H9 (cell line): ENCODE results near the gene GALNT10. TPM values are rescaled to one million over a fixed set of nuclear protein-coding genes. Genes with fewer than 3 reads are reported as not detected.

ENCODE experiments used
- DNase-seq: peaks from one replicate; pipeline ENCODE4 v3.0.0-alpha.2; 2017
- H2AFZ ChIP-seq: one replicate; pipeline ENCODE4 v1.6.1; 2013; ENCODE audit warnings: mild to moderate bottlenecking, low read length, control low read depth, moderate library complexity
- H2AK5ac ChIP-seq: 2 replicates; pipeline ENCODE4 v1.6.1; 2013; ENCODE audit warnings: low read length, control low read depth, mixed read lengths; ENCODE audit not compliant: insufficient read length
- H2BK120ac ChIP-seq: one replicate; pipeline ENCODE4 v1.6.1; 2013; ENCODE audit warnings: low read depth, mild to moderate bottlenecking, low read length, control low read depth, inconsistent platforms; ENCODE audit not compliant: poor library complexity, severe bottlenecking
- H2BK12ac ChIP-seq: 2 replicates; pipeline ENCODE4 v1.6.1; 2013; ENCODE audit warnings: low read length, control low read depth, mixed read lengths, low read depth; ENCODE audit not compliant: insufficient read length
- H2BK15ac ChIP-seq: 2 replicates; pipeline ENCODE4 v1.6.1; 2013; ENCODE audit warnings: low read depth, low read length, control low read depth
- H2BK20ac ChIP-seq: one replicate; pipeline ENCODE4 v1.6.1; 2013; ENCODE audit warnings: low read depth, mild to moderate bottlenecking, low read length, control low read depth, inconsistent platforms; ENCODE audit not compliant: poor library complexity, severe bottlenecking
- H2BK5ac ChIP-seq: 2 replicates; pipeline ENCODE4 v1.6.1; 2013; ENCODE audit warnings: low read length, control low read depth, mixed read lengths; ENCODE audit not compliant: insufficient read length
- H3K14ac ChIP-seq: 2 replicates; pipeline ENCODE4 v1.6.1; 2013; ENCODE audit warnings: low read length, control low read depth; ENCODE audit not compliant: insufficient read depth
- H3K18ac ChIP-seq: 2 replicates; pipeline ENCODE4 v1.6.1; 2013; ENCODE audit warnings: low read depth, mild to moderate bottlenecking, mixed read lengths, low read length, control low read depth; ENCODE audit not compliant: insufficient read length
- H3K23ac ChIP-seq: 2 replicates; pipeline ENCODE4 v1.6.1; 2013; ENCODE audit warnings: low read length, control low read depth, mixed read lengths, low read depth; ENCODE audit not compliant: insufficient read length
- H3K23me2 ChIP-seq: 2 replicates; pipeline ENCODE4 v1.6.1; 2013; ENCODE audit warnings: low read depth, mild to moderate bottlenecking, mixed read lengths, low read length, control low read depth; ENCODE audit not compliant: insufficient read length, poor library complexity, severe bottlenecking
- H3K27ac ChIP-seq: 2 replicates; pipeline ENCODE4 v1.5.1; 2013; ENCODE audit warnings: low read length, control low read depth, mixed read lengths, low read depth; ENCODE audit not compliant: insufficient read length
- H3K27me3 ChIP-seq: 2 replicates; pipeline ENCODE4 v1.6.1; 2013; ENCODE audit warnings: low read length, control low read depth, inconsistent platforms; ENCODE audit not compliant: insufficient read depth
- H3K4ac ChIP-seq: 2 replicates; pipeline ENCODE4 v1.6.1; 2013; ENCODE audit warnings: low read depth, mild to moderate bottlenecking, control low read depth, inconsistent platforms, low read length, moderate library complexity
- H3K4me1 ChIP-seq: 2 replicates; pipeline ENCODE4 v1.6.1; 2013; ENCODE audit warnings: low read length, control low read depth, inconsistent platforms; ENCODE audit not compliant: insufficient read depth
- H3K4me2 ChIP-seq: 2 replicates; pipeline ENCODE4 v1.6.1; 2013; ENCODE audit warnings: low read length, control low read depth, mixed read lengths; ENCODE audit not compliant: insufficient read length, insufficient read depth
- H3K56ac ChIP-seq: 2 replicates; pipeline ENCODE4 v1.6.1; 2013; ENCODE audit warnings: low read depth, mild to moderate bottlenecking, mixed read lengths, low read length, control low read depth; ENCODE audit not compliant: insufficient read length
- H3K79me1 ChIP-seq: 2 replicates; pipeline ENCODE4 v1.6.1; 2013; ENCODE audit warnings: low read depth, mild to moderate bottlenecking, moderate library complexity, low read length, control low read depth, inconsistent platforms; ENCODE audit not compliant: insufficient read depth, poor library complexity, severe bottlenecking
- H3K79me2 ChIP-seq: 2 replicates; pipeline ENCODE4 v1.6.1; 2013; ENCODE audit warnings: low read length, control low read depth, inconsistent platforms; ENCODE audit not compliant: insufficient read depth
- H3K9ac ChIP-seq: 2 replicates; pipeline ENCODE4 v1.6.1; 2013; ENCODE audit warnings: low read length, control low read depth, mixed read lengths; ENCODE audit not compliant: insufficient read length; ENCODE audit errors: extremely low read depth
- H3K9me3 ChIP-seq: one replicate; pipeline ENCODE4 v1.6.1; 2013; ENCODE audit warnings: low read depth, low read length, inconsistent platforms; ENCODE audit not compliant: control insufficient read depth
- H3T11ph ChIP-seq: one replicate; pipeline ENCODE4 v1.6.1; 2013; ENCODE audit warnings: mild to moderate bottlenecking, low read length, control low read depth, inconsistent platforms
- H4K20me1 ChIP-seq: one replicate; pipeline ENCODE4 v1.6.1; 2013; ENCODE audit not compliant: control insufficient read depth, insufficient read length, insufficient read depth
- H4K5ac ChIP-seq: 2 replicates; pipeline ENCODE4 v1.6.1; 2013; ENCODE audit warnings: low read depth, mild to moderate bottlenecking, mixed read lengths, low read length, control low read depth; ENCODE audit not compliant: insufficient read length
- H4K8ac ChIP-seq: replicated peaks from 2 replicates; pipeline ENCODE4 v1.6.1; 2013; ENCODE audit warnings: low read length, control low read depth, mixed read lengths, low read depth; ENCODE audit not compliant: insufficient read length
- H4K91ac ChIP-seq: 2 replicates; pipeline ENCODE4 v1.6.1; 2013; ENCODE audit warnings: low read depth, mild to moderate bottlenecking, moderate library complexity, mixed read lengths, low read length, control low read depth; ENCODE audit not compliant: insufficient read length
- H3K27ac Mint-ChIP-seq, 3 experiments: 2 replicates in 2 of 3; 3 replicates in 1 of 3; pipeline ENCODE4 v1.8.0; 2020 to 2021; ENCODE audit warnings: mixed read lengths in 3 of 3, mild to moderate bottlenecking in 1 of 3, moderate library complexity in 1 of 3
- H3K27me3 Mint-ChIP-seq: 2 replicates; pipeline ENCODE4 v1.8.0; 2021; ENCODE audit warnings: low read depth, mild to moderate bottlenecking, moderate library complexity, mixed read lengths
- H3K36me3 Mint-ChIP-seq, 3 experiments: 2 replicates in 2 of 3; 3 replicates in 1 of 3; pipeline ENCODE4 v1.8.0; 2020 to 2021; ENCODE audit warnings: low read depth in 3 of 3, mixed read lengths in 3 of 3; ENCODE audit not compliant: insufficient read depth in 1 of 3
- H3K4me1 Mint-ChIP-seq, 2 experiments: 2 replicates each; pipeline ENCODE4 v1.8.0; 2020; ENCODE audit warnings: mixed read lengths in 2 of 2
- H3K4me3 Mint-ChIP-seq, 2 experiments: 2 replicates in 1 of 2; 3 replicates in 1 of 2; pipeline ENCODE4 v1.8.0; 2020 to 2021; ENCODE audit warnings: mild to moderate bottlenecking in 2 of 2, mixed read lengths in 2 of 2, moderate library complexity in 1 of 2
- H3K9me3 Mint-ChIP-seq, 2 experiments: 2 replicates in 1 of 2; 3 replicates in 1 of 2; pipeline ENCODE4 v1.8.0; 2020; ENCODE audit warnings: mild to moderate bottlenecking in 2 of 2, mixed read lengths in 2 of 2, moderate library complexity in 1 of 2
- WGBS: extraction: QIAGEN DNeasy Blood & Tissue Kit; methylation state at CpG from one replicate; pipeline ENCODE4 v1.1.7; 2013; ENCODE audit warnings: missing lambda C conversion rate, low lambda C conversion rate, mixed read lengths; ENCODE audit not compliant: insufficient read length; ENCODE audit errors: extremely low coverage; 5-methylcytosine and 5-hydroxymethylcytosine counted together
- total RNA-seq: library from RNA; stranded (reverse); gene quantifications from 2 replicates; pipeline ENCODE4 v1.2.1, GENCODE V29; 2021
- TF ChIP-seq, protein P1 (sequence below): fragments of 200-600 bp; sonication (generic); conservative IDR thresholded peaks from 3 replicates; pipeline ENCODE4 v1.8.0; 2021; ENCODE audit warnings: antibody characterized with exemption, mild to moderate bottlenecking

Gene GALNT10
- total RNA-seq, 1 experiment from 2014 or later = 15.4 TPM

DNA sequence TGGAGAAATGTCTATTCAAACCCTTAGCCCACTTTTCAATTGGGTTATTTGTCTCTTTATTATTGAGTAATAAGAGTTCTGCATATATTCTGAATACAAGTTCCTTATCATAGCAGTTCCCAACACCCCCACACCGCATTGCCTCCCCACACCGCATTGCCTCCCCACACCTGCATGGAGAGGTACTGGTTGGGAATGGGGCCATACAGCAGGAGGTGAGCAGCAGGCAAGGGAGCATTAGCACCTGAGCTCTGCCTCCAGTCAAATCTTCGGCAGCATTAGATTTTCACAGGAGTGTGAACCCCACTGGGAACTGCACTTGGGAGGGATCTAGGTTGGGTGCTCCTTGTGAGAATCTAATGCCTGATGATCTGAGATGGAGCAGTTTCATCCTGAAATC lies 244.7 kb downstream of the GALNT10 start:
- Histone ChIP-seq H4K20me1 (no peaks in the 10 kb centered on the region), H2AFZ (no peak overlapping the region), H3K4me2 (no peak overlapping the region), H3K27ac (no peak overlapping the region), H2AK5ac (no peak overlapping the region), H2BK12ac (no peak overlapping the region), H2BK20ac (no peak overlapping the region), H3K79me1 (no peaks in the 10 kb centered on the region), H3K23ac (no peak overlapping the region), H3K4ac (no peak overlapping the region), H3K9me3 (no peaks in the 10 kb centered on the region), H4K8ac (no peak overlapping the region), H3K9ac (no peak overlapping the region), H3K27me3 (no peaks in the 10 kb centered on the region), H3K18ac (no peak overlapping the region), H3K14ac (no peak overlapping the region), H3K56ac (no peak overlapping the region), H3K23me2 (no peaks in the 10 kb centered on the region), H4K91ac (no peak overlapping the region), H3K79me2 (no peaks in the 10 kb centered on the region), H3K4me1 (no peaks in the 10 kb centered on the region), H2BK120ac (no peak overlapping the region), H2BK15ac (no peak overlapping the region), H2BK5ac (no peak overlapping the region), H4K5ac (no peak overlapping the region), H3T11ph (no peak overlapping the region)
- H3K27ac Mint-ChIP-seq = no peak overlapping the region
- TF ChIP-seq, protein P1, sequence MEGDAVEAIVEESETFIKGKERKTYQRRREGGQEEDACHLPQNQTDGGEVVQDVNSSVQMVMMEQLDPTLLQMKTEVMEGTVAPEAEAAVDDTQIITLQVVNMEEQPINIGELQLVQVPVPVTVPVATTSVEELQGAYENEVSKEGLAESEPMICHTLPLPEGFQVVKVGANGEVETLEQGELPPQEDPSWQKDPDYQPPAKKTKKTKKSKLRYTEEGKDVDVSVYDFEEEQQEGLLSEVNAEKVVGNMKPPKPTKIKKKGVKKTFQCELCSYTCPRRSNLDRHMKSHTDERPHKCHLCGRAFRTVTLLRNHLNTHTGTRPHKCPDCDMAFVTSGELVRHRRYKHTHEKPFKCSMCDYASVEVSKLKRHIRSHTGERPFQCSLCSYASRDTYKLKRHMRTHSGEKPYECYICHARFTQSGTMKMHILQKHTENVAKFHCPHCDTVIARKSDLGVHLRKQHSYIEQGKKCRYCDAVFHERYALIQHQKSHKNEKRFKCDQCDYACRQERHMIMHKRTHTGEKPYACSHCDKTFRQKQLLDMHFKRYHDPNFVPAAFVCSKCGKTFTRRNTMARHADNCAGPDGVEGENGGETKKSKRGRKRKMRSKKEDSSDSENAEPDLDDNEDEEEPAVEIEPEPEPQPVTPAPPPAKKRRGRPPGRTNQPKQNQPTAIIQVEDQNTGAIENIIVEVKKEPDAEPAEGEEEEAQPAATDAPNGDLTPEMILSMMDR = no peak
- DNase-seq = no peak
- no peaks in the 10 kb centered on the region; the same call in 1 of the 2 replicates for H3K27me3 Mint-ChIP-seq
- WGBS = no CpG with 5 or more reads among the region's 3 CpGs
- H3K4me3 Mint-ChIP-seq = no peak overlapping the region
- H3K36me3 Mint-ChIP-seq = peaks cover 24 to 43% (median 29%) of the 10 kb centered on the region in 3 experiments
- H3K4me1 Mint-ChIP-seq = no peaks in the 10 kb centered on the region
- peaks cover 3% of the 10 kb centered on the region in 2 experiments; a peak in 4 of 5 replicates for H3K9me3 Mint-ChIP-seq
